SK-N-SH (cell line): ENCODE results near the gene SLCO3A1. TPM values are rescaled to one million over a fixed set of nuclear protein-coding genes. Genes with fewer than 3 reads are reported as not detected.

Experiments used
- CTCF ChIA-PET: fragments of 300-600, 350-600 bp; formaldehyde crosslinking; extraction: SDS; loops from one replicate; lab custom pipeline; 2021; lab: Yijun Ruan, JAX
- POLR2A ChIA-PET: fragments of 350-600 bp; sonication (Branson Sonifier 250); formaldehyde crosslinking; extraction: SDS; loops from one replicate; lab custom pipeline; 2020; ENCODE audit warnings: antibody characterized with exemption, inconsistent platforms; lab: Yijun Ruan, JAX
- DNase-seq: peaks from one replicate; pipeline ENCODE4 v3.0.0; 2012
- H2AFZ ChIP-seq: fragments of 200-600 bp; sonication (generic); 2 replicates; pipeline ENCODE4 v1.8.1; 2016; ENCODE audit warnings: antibody characterized with exemption, mild to moderate bottlenecking, low read depth
- H3F3A ChIP-seq: fragments of 200-600 bp; sonication (generic); replicated peaks from 2 replicates; pipeline ENCODE3; 2016; ENCODE audit warnings: antibody characterized with exemption, mild to moderate bottlenecking; ENCODE audit not compliant: insufficient read depth
- H3K27ac ChIP-seq, 2 experiments: fragments of 200-500 bp in 1 of 2; fragments of 200-600 bp in 1 of 2; sonication (Bioruptor generic) in 1 of 2; sonication (generic), shearing (Covaris generic) in 1 of 2; 2 replicates each; pipeline versions ENCODE4 v1.5.1 to v1.6.1; 2014 to 2016; ENCODE audit warnings: low read depth in 2 of 2, inconsistent platforms in 1 of 2, low read length in 1 of 2, mild to moderate bottlenecking in 1 of 2, mixed read lengths in 1 of 2
- H3K27me3 ChIP-seq: fragments of 200-600 bp; sonication (generic), shearing (Covaris generic); 2 replicates; pipeline ENCODE4 v1.6.1; 2016; ENCODE audit warnings: mixed run types; ENCODE audit not compliant: insufficient read depth
- H3K36me3 ChIP-seq, 2 experiments: fragments of 200-500 bp in 1 of 2; fragments of 200-600 bp in 1 of 2; sonication (Bioruptor generic) in 1 of 2; sonication (generic) in 1 of 2; replicated peaks in 1 of 2; 2 replicates each; pipeline versions ENCODE3 to v1.5.1; 2014 to 2016; ENCODE audit warnings: low read length in 1 of 2, mild to moderate bottlenecking in 1 of 2; ENCODE audit not compliant: insufficient read depth in 2 of 2, control insufficient read depth in 1 of 2
- H3K4me1 ChIP-seq, 2 experiments: fragments of 200-500 bp in 1 of 2; fragments of 200-600 bp in 1 of 2; sonication (Bioruptor generic) in 1 of 2; sonication (generic), shearing (Covaris generic) in 1 of 2; 2 replicates each; pipeline versions ENCODE4 v1.5.1 to v1.6.1; 2014 to 2016; ENCODE audit warnings: low read depth in 1 of 2, low read length in 1 of 2, mixed run types in 1 of 2; ENCODE audit not compliant: insufficient read depth in 2 of 2, control insufficient read depth in 1 of 2
- H3K4me2 ChIP-seq: fragments of 200-600 bp; sonication (generic), shearing (Covaris generic); 2 replicates; pipeline ENCODE4 v1.6.1; 2017; ENCODE audit warnings: mixed run types
- H3K4me3 ChIP-seq, 2 experiments: fragments of 200-500 bp in 1 of 2; fragments of 200-600 bp in 1 of 2; sonication (Bioruptor generic) in 1 of 2; sonication (generic), shearing (Covaris generic) in 1 of 2; 2 replicates each; pipeline versions ENCODE4 v1.5.1 to v1.8.1; 2014 to 2016; ENCODE audit warnings: low read depth in 2 of 2, inconsistent platforms in 1 of 2, low read length in 1 of 2, mild to moderate bottlenecking in 1 of 2, mixed read lengths in 1 of 2, moderate library complexity in 1 of 2
- H3K79me2 ChIP-seq: fragments of 200-600 bp; sonication (generic); 2 replicates; pipeline ENCODE4 v1.8.1; 2017; ENCODE audit warnings: mild to moderate bottlenecking; ENCODE audit not compliant: insufficient read depth
- H3K9ac ChIP-seq: fragments of 200-600 bp; sonication (generic); 2 replicates; pipeline ENCODE4 v1.6.1; 2017; ENCODE audit warnings: mixed run types
- H3K9me2 ChIP-seq: fragments of 200-600 bp; sonication (generic); 2 replicates; pipeline ENCODE4 v1.6.1; 2017; ENCODE audit warnings: mixed run types
- H3K9me3 ChIP-seq: fragments of 200-600 bp; sonication (generic); 2 replicates; pipeline ENCODE4 v1.6.1; 2017; ENCODE audit warnings: mixed run types, mild to moderate bottlenecking, moderate library complexity
- H4K20me1 ChIP-seq: fragments of 200-600 bp; sonication (generic); 2 replicates; pipeline ENCODE4 v1.6.1; 2017; ENCODE audit warnings: mild to moderate bottlenecking, mixed run types; ENCODE audit not compliant: insufficient read depth
- EP300 ChIP-seq, 2 experiments: IDR thresholded peaks; 2 replicates each; pipeline versions ENCODE4 v1.4.0 to v1.6.1; 2012; ENCODE audit warnings: borderline replicate concordance in 1 of 2, low read depth in 1 of 2, low read length in 1 of 2
- FOSL2 ChIP-seq: IDR thresholded peaks from 2 replicates; pipeline ENCODE4 v1.4.0; 2012; ENCODE audit warnings: low read depth, mild to moderate bottlenecking, moderate library complexity, borderline replicate concordance
- FOXJ3 ChIP-seq: sonication (generic); formaldehyde crosslinking; IDR thresholded peaks from 2 replicates; pipeline ENCODE4 v1.5.1; 2020; ENCODE audit warnings: mild to moderate bottlenecking, missing genetic modification reagents
- IRF3 ChIP-seq: fragments of 150-350 bp; IDR thresholded peaks from 2 replicates; pipeline ENCODE4 v1.6.1; 2016; ENCODE audit warnings: mild to moderate bottlenecking, low read depth, low read length
- MEF2A ChIP-seq: IDR thresholded peaks from 2 replicates; pipeline ENCODE4 v1.4.0; 2012; ENCODE audit warnings: low read depth, borderline replicate concordance
- MXI1 ChIP-seq: IDR thresholded peaks from 2 replicates; pipeline ENCODE4 v1.6.1; 2012; ENCODE audit warnings: mild to moderate bottlenecking, low read depth, low read length, improper control_type of control experiment
- NFIC ChIP-seq: IDR thresholded peaks from 2 replicates; pipeline ENCODE4 v1.4.0; 2012; ENCODE audit warnings: borderline replicate concordance
- POLR2AphosphoS5 ChIP-seq: IDR thresholded peaks from 2 replicates; pipeline ENCODE4 v1.6.1; 2012; ENCODE audit warnings: low read depth, low read length
- RAD21 ChIP-seq: IDR thresholded peaks from 2 replicates; pipeline ENCODE4 v1.6.1; 2012; ENCODE audit warnings: mild to moderate bottlenecking, low read length
- RFX5 ChIP-seq: IDR thresholded peaks from 2 replicates; pipeline ENCODE4 v1.6.1; 2012; ENCODE audit warnings: mild to moderate bottlenecking, improper control_type of control experiment, low read length
- RXRA ChIP-seq: IDR thresholded peaks from 2 replicates; pipeline ENCODE4 v1.4.0; 2012; ENCODE audit warnings: low read depth, mild to moderate bottlenecking, borderline replicate concordance
- SIN3A ChIP-seq: IDR thresholded peaks from 2 replicates; pipeline ENCODE4 v1.6.1; 2012; ENCODE audit warnings: low read depth, mild to moderate bottlenecking, low read length, moderate library complexity, borderline replicate concordance
- TAF1 ChIP-seq: IDR thresholded peaks from 2 replicates; pipeline ENCODE4 v1.6.1; 2012; ENCODE audit warnings: low read depth, mild to moderate bottlenecking, low read length, moderate library complexity, borderline replicate concordance
- TCF12 ChIP-seq: IDR thresholded peaks from 2 replicates; pipeline ENCODE4 v1.4.0; 2012
- TEAD4 ChIP-seq: IDR thresholded peaks from 2 replicates; pipeline ENCODE4 v1.4.0; 2012; ENCODE audit warnings: mild to moderate bottlenecking, borderline replicate concordance; ENCODE audit not compliant: insufficient read depth
- USF1 ChIP-seq: IDR thresholded peaks from 2 replicates; pipeline ENCODE4 v1.4.0; 2012; ENCODE audit warnings: low read depth, borderline replicate concordance
- YY1 ChIP-seq: IDR thresholded peaks from 2 replicates; pipeline ENCODE4 v1.4.0; 2012; ENCODE audit warnings: low read depth, mild to moderate bottlenecking
- WGBS: methylation state at CpG from one replicate; pipeline ENCODE4 v1.1.6; 2017; ENCODE audit warnings: low lambda C conversion rate; 5-methylcytosine and 5-hydroxymethylcytosine counted together
- polyA plus RNA-seq, 3 experiments: library from polyadenylated mRNA; depleted of rRNA; stranded (reverse); fragments of >200 nt; gene quantifications; 2 replicates each; pipeline ENCODE4 v1.2.3, GENCODE V29; 2012
- TF ChIP-seq, protein P1 (sequence below): IDR thresholded peaks from 2 replicates; pipeline ENCODE4 v1.6.1; 2012; ENCODE audit warnings: mild to moderate bottlenecking, low read depth, low read length, moderate library complexity
- TF ChIP-seq, protein P2 (sequence below): IDR thresholded peaks from 2 replicates; pipeline ENCODE4; 2012

Gene SLCO3A1
- polyA plus RNA-seq, 1 of the 3 experiments (the other 2 are of a cell fraction), result 19.7 TPM

DNA sequence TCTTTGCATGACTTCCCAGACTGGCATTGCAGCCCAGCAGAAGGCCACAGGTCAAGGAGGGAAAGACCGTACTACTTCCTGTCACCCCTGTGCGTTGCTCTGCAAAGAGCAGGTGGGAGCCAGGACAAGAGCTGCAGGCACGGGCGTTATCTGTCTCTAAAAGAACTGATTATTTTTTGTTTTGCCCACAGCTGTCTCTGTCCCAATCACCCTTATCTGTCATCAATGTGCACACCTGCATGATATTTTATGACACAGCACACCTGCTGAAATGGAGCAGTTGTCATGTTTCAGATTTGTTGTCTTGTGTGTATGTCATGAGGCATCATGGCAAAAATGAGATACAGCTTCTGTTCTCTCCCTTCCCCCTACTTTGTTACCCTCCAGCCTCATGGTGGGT lies 58.8 kb downstream of the SLCO3A1 start (continued):
- TF ChIP-seq, protein P1, sequence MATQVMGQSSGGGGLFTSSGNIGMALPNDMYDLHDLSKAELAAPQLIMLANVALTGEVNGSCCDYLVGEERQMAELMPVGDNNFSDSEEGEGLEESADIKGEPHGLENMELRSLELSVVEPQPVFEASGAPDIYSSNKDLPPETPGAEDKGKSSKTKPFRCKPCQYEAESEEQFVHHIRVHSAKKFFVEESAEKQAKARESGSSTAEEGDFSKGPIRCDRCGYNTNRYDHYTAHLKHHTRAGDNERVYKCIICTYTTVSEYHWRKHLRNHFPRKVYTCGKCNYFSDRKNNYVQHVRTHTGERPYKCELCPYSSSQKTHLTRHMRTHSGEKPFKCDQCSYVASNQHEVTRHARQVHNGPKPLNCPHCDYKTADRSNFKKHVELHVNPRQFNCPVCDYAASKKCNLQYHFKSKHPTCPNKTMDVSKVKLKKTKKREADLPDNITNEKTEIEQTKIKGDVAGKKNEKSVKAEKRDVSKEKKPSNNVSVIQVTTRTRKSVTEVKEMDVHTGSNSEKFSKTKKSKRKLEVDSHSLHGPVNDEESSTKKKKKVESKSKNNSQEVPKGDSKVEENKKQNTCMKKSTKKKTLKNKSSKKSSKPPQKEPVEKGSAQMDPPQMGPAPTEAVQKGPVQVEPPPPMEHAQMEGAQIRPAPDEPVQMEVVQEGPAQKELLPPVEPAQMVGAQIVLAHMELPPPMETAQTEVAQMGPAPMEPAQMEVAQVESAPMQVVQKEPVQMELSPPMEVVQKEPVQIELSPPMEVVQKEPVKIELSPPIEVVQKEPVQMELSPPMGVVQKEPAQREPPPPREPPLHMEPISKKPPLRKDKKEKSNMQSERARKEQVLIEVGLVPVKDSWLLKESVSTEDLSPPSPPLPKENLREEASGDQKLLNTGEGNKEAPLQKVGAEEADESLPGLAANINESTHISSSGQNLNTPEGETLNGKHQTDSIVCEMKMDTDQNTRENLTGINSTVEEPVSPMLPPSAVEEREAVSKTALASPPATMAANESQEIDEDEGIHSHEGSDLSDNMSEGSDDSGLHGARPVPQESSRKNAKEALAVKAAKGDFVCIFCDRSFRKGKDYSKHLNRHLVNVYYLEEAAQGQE, result no peak
- TF ChIP-seq IRF3 (no peak), MXI1 (no peak), FOXJ3 (CRISPR knock-in tag) (no peak), TCF12 (no peak), RFX5 (no peak), TAF1 (no peak), RAD21 (no peak), FOSL2 (no peak)

- Histone ChIP-seq H3K4me2 (no peak overlapping the region), H3K27me3 (no peaks in the 10 kb centered on the region), H3K36me3 (peaks cover 3 to 5% of the 10 kb centered on the region in 2 experiments), H2AFZ (no peak overlapping the region), H3F3A (no peaks in the 10 kb centered on the region), H4K20me1 (no peaks in the 10 kb centered on the region), H3K4me1 (peaks cover 0 to 5% of the 10 kb centered on the region in 2 experiments; a peak in 1 of 4 replicates), H3K79me2 (no peaks in the 10 kb centered on the region; the same call in 1 of the 2 replicates), H3K9me2 (no peaks in the 10 kb centered on the region), H3K4me3 (no peak overlapping the region), H3K27ac (no peak overlapping the region), H3K9ac (no peak overlapping the region), H3K9me3 (no peaks in the 10 kb centered on the region)
- DNase-seq, result no peak
- ChIA-PET POLR2A (no interaction called here), CTCF (interaction anchor here (1.1 to 1.5 kb wide), 3 partner anchors 19 to 207 kb away, joined by 3 to 5 read pairs (median 3); no protein-coding TSS in a partner anchor)
- WGBS, result 82% methylated on average over 6 of the region's 6 CpGs
- TF ChIP-seq FOSL2, result no peak
- no peak for TF ChIP-seq YY1
- TF ChIP-seq IRF3, result no peak
- no peak for TF ChIP-seq NFIC
- TF ChIP-seq, protein P1, result no peak
- TF ChIP-seq RXRA, result no peak
- TF ChIP-seq, protein P2, sequence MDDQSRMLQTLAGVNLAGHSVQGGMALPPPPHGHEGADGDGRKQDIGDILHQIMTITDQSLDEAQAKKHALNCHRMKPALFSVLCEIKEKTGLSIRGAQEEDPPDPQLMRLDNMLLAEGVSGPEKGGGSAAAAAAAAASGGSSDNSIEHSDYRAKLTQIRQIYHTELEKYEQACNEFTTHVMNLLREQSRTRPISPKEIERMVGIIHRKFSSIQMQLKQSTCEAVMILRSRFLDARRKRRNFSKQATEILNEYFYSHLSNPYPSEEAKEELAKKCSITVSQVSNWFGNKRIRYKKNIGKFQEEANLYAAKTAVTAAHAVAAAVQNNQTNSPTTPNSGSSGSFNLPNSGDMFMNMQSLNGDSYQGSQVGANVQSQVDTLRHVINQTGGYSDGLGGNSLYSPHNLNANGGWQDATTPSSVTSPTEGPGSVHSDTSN, result no peak
- no peak for TF ChIP-seq EP300 (IDR thresholded peaks at IDR 0.05; ENCODE audit: borderline replicate concordance in 1 of 2, low read depth in 1 of 2, low read length in 1 of 2)
- no peak for TF ChIP-seq TEAD4
- no peak for TF ChIP-seq USF1
- no peak for TF ChIP-seq SIN3A
- no peak for TF ChIP-seq MEF2A
- TF ChIP-seq POLR2AphosphoS5, result no peak
- no peak for TF ChIP-seq TCF12
Measured at GRCh38 chr15:91913560-91913959, 60.1 kb downstream of the SLCO3A1 start.
